Body of pancreas (tissue), 4 donors: ENCODE results near the gene TM6SF1.

Source experiments
- POLR2A ChIP-seq, 3 donors: fragments of 450-650 bp; IDR thresholded peaks; one replicate each; pipeline ENCODE4 v1.6.1; 2016; ENCODE audit warnings: antibody characterized with exemption in 3 of 3, mild to moderate bottlenecking in 2 of 3
- TF ChIP-seq, protein P1 (sequence below), 7 experiments: fragments of 450-650 bp in 4 of 7; fragments of 200-600 bp in 3 of 7; sonication (generic) in 3 of 7; IDR thresholded peaks; one replicate each; pipeline ENCODE4 v1.5.1; 2016 to 2019; ENCODE audit warnings: antibody characterized with exemption in 7 of 7

DNA sequence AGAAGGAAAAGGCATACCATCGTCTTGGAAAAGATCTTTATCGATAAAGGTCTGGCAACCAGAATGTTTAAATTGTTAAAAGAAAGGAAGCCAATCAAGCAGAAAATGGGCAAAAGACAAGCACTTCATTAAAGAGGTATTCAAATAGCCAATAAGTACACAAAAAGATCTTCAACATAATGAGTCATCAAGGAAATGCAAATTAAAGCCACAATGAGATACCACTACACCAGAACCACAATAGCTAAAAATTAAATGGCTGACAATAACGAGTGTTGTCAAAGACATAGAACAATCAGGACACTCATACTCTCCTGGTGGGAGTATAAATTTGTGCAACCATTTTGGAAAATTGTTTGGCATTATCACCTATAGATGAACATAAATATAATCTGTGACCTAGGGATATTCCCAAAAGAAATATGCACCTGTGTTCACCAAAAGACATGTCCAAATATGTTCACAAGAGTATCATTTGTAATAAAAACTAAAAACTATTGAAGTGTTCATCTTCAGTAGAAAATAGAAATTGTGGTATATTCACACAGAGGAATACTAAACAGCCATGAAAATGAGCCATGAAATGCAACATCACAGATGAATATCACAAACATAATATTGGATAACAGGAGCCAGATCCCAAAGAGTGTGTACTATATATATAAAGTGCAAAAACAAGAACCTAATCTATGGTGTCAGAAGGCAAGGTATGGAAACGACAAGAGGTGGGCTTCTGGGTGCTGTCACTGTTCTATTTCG is 26.0 kb upstream of the TM6SF1 start:
- TF ChIP-seq, protein P1, sequence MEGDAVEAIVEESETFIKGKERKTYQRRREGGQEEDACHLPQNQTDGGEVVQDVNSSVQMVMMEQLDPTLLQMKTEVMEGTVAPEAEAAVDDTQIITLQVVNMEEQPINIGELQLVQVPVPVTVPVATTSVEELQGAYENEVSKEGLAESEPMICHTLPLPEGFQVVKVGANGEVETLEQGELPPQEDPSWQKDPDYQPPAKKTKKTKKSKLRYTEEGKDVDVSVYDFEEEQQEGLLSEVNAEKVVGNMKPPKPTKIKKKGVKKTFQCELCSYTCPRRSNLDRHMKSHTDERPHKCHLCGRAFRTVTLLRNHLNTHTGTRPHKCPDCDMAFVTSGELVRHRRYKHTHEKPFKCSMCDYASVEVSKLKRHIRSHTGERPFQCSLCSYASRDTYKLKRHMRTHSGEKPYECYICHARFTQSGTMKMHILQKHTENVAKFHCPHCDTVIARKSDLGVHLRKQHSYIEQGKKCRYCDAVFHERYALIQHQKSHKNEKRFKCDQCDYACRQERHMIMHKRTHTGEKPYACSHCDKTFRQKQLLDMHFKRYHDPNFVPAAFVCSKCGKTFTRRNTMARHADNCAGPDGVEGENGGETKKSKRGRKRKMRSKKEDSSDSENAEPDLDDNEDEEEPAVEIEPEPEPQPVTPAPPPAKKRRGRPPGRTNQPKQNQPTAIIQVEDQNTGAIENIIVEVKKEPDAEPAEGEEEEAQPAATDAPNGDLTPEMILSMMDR (IDR thresholded peaks at IDR 0.05) = no peak
- no peak for TF ChIP-seq POLR2A (IDR thresholded peaks at IDR 0.05)
